GM21447 (cell line): ENCODE data around the gene POT1.

ENCODE experiments used
- ATAC-seq: cut with Tn5 transposase; IDR thresholded peaks from one replicate; pipeline ENCODE4 v1.9.1; 2021; ENCODE audit not compliant: unreplicated experiment

The POT1 gene

DNA sequence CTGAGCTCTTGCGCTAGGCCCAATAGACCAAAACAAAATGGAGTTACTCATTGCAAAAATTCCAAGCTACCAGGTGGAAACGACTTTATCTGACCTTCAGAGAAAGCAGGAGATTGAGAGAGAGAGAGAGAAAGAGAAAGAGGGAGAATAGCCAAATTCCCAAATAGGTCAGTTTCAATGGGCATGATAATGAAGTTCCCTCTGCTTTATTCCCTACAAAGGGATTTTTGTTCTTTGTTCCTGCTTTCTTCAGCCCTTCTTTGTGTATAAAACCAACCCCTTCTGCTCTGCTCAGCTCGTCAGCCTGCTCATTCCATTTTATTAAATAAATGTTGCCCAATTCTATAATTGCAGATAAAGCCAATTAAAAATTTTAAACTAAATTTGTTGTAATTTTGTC, 119.0 kb downstream of the POT1 start:
- no peak for ATAC-seq

DNA sequence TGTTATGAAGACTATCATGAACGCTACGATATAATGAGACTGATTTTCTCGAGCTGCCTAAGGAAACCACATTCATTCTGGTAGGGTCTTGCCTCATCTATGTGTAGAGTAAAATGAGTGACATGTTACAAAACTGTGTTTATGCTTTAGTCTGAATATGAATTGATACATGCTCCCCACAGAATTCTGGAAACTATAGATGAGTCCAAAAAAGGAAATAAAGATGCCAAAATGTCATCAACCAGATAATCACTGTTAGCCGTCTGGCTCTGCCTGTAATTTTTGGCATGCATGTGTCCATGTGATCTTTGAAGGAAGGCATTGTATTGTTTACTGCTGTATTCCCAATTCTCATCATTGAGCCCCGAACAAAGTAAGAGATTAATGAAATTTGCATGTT, 121.4 kb downstream of the POT1 start:
- ATAC-seq: no peak

DNA sequence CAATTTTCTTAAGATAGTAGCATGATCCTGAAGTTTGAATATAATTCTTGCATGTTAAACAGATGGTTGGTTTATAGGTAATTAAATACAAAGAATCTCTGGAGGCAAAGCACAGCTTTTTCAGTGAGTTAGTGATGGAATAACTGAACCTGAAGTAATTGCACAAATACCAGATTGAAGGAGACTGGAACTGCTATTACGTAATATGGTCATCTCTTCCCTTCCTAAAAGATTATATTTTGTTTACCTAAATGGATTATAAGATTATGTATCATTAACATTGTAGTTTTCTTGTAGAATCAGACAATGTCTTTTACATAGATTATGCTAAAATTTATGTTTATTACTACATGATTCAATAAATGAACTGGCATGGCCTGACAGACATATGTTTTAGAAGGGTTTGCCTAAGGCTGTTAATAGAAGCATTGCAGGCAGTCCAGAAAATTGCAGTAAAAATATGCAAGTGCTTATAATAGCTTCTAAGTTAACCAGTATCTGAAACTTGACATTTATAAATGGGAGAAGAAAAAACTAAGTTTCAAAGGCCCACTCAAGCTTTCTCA, 128.2 kb downstream of the POT1 start:
- ATAC-seq: no peak

DNA sequence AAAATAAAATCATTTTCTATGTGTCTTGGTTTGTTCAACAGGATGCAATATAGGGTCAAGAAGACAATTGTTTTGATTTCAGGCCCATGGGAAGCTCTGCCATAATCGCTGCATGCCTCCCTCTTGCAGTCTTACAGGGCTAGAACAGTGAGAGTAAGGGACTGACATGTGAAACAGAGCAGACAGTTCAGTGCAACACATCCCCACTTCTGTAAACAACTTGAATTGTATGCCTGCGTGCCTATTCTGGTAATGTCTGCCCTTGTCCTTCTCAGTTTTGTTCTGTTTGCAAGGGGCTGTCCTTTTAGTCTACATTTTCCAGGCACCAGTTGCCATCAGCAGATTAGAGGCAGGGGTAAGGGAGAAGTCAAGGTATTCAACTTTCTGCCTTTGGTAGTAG, 129.2 kb downstream of the POT1 start:
- ATAC-seq: no peak

DNA sequence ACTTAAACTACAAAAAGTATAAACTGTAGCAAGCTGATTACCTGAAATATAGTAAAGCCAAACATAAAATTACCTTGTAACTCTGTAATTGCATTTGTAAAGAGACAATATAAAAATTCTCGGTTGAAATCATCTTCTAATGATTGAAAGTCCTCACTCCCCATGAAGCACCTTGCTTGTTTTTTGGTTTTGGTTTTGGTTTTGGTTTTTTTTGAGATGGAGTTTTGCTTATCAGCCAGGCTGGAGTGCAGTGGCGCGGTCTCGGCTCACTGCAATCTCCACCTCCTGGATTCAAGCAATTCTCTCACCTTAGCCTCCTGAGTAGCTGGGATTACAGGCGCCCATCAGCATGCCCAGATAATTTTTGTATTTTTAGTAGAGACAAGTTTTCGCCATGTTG, 130.2 kb downstream of the POT1 start:
- ATAC-seq: no peak

DNA sequence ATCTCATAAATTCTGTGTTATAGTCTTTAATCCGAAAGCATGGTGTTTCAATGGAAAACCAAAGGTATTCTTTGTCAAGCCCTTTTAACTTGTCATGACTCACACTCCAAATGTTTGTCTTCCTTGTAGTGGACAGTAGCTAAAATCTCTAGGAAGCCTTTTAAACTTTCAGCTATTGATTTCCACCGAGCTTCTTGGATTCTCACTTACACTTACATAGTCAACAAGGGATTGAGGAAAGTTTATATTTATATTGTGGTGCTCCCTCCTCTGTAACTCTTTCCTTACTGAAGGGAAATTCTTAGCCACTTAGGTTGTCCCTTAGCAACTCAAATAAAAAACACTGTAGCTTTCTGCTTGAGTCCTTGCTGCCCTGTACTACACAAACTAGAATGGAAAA, 132.9 kb downstream of the POT1 start:
- ATAC-seq: no peak

DNA sequence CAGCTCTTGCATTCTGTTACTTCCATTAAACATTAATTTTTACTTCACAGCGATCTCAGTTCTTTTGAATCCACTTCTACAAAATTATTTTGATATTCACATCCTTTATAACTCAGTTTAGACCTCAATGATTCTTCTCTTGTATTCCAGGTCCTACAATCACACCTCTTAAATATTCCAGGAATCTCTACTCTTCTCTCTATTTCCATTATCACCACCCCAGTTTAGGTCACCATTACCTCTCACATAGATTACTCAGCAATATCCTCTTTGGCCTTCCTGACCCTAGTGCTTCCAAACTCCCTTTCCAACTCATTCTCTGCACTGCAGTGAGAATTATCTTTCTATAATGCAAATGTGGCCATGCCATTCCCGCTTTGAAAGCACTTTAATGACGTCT, 136.9 kb downstream of the POT1 start:
- ATAC-seq: no peak

DNA sequence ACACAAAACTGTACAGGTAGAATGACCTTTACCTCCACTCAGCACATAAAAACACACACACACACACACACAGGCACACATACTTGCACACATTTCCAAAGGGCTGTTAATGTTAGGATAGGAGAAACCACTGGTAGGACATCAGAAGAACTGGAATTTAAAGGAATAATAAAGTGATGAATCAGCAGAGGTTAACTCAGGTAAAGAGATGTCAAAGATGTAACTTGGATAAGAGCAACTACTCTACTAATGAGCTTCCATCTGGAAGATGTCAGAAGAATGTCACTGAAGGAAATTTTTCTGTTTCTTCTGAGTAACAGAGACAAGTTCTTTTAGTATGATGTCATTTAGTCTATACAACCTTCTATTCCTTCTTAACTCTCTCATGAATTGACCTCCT, 137.6 kb downstream of the POT1 start:
- ATAC-seq: no peak

DNA sequence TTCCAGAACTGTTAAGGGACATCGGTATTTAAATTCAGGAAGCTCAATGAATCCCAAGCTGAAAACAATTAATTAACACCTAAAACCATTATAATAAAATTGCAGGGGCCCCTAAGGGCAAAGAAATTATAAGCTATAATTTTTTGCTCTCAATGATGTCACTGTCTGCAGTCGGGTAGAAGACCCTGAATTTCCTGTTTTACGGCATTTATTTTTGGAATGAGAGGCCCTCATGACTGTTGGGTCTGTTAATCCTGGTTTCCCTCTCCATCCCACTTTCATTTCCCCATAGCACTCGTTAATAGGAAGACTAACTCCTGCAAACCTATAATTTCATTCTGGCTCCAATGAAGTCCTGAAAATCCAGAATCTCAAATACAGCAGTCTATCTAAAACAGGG, 138.2 kb downstream of the POT1 start:
- no peak for ATAC-seq

DNA sequence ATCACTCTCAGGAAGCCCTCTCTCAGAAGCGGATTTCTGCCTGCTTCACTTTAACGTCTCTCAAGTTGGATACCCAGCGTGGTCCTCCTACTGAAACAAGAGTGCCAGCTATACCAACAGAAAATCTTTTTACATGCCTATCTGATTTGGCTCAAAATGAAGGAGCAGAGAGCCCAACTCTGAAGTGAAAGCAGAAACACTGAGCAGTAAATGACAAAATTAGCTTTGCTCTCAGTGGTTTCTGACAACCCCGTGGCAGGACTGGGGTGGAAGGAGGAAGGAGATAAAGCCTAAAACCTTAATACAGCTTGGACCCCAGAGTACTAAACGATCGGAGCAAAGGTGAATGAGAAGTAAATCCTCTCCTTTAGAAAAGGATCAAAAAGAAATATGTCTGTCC, 139.0 kb downstream of the POT1 start:
- no peak for ATAC-seq

DNA sequence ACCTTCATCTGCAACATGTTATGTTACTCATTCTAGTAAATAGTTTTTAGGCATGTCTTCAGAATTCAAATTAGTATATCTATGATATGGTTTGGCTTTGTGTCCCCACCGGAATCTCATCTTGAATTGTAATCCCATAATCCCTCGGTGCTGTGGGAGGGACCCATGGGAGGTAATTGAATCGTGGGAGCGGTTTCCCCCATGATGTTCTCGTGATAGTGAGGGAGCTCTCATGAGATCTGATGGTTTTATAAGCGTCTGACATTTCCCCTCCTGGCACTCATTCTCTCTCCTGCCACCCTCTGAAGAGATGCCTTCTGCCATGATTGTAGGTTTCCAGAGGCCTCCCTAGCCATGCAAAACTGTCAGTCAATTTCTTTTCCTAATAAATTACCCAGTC, 143.6 kb downstream of the POT1 start:
- ATAC-seq: no peak

DNA sequence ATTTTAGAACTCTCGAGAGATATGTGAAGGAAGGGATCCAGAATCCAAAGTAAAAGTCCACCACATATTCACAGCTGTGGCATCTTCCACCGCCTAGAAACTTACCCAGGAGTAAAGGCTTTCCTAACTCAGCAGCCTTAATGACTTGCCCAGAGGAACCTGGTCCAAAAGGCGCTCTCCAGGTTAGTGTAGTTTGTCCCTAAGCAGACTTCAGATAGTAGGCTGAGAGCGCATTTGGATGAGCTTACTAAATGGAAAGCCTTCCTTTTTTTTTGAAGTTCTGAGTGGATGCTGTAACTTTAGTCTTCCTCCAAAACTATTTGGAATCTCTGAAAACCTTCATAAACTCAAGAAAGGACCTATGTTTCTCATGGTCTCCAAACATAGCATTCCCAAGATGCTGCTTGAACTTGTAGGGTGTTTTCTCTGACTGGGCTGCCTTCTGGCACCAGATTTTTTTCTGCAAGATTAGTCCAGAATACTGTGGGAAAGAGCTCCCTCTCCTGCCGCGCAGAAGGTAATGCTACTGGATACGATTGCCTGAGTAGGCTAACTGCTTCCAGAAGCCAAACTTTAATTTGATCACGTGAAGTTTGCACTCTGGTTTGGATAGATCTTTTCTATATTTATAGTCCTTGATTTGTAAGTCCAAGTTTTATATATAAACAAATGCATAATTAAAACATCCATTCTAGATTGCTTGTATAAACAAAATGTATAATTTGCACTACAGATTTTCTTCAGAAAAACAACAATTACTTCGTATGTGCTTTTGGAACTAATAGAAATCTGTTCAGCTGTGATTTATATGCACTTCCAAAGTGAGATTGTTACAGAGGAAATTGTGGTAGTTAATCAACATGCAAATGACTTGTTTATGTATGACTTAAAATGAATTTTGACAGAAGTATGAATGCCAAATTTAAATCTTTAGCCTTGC, 144.5 kb downstream of the POT1 start:
- ATAC-seq: no peak

DNA sequence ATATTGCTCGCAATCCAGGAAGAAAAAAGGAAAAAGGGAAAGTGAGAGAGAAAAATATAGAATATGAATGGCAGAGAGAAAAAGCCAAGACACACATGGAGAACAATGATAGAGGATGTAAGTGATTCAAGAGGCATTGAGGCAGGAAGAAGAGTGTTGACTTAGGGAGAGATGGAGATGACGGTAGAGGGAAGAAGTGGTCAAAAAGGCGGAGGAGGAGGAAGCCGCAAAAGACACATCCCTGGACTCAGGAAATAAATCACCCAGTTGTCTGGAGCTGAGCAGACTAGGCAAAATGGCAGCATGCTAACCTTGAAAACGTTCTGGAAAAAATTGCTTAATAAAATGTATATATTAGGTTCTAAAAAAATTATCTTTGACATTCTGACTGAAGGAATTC, 146.4 kb downstream of the POT1 start:
- ATAC-seq: no peak

DNA sequence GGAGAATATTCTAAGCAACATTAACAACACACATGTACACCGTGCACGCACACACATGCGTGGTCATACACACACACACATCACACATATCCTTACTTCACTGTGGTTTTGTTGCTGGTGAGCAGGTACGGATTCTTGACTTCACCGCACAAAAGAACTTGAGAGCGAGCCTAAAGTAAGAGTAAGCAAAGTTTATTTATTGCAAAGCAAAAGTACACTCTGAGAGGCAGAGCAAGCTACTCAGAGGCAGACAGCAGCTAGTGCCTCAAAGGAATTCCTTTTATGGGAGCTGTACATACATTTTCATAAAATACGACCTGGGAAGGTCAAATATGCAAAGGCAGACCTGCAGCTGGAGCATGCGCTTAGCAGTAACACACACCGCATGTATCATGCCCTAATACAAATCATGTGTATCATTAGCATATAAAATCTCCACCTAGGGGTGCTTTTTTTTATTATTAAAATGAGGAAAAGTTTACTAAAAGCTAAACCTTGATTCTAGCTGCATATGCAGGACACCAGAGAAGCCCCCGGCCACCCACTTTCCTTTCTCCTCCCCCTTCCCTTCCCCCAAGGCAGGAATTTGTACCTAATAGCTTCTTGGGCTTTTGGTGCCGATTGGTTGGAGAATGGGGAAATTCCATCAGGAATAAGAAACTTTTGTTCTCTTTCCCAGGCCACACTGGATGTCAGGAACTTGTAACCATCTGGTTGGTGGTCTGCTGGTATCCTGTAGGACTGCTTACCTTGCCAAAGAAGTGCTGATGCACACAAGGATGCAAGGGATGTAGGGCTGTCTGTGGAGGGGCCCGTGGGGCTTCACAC, 147.5 kb downstream of the POT1 start:
- ATAC-seq: no peak

DNA sequence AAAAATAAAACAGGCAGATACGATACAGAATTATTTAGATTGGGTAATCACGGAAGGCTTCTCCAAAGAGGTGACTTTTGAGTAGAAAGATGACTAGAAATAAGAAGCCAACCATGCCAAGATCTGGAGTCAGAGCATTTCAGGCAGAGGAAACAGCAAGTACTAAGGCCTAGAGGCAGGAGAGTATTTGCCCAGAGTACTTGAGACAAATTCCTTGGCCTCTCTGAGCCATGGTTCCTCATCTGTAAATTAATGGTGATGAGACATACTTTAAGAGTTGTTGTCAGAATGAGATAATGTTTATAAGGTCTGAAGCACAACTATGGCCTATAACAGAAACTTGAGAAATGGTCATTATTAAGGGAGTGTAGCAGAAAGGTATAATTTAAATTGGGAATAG, 148.2 kb downstream of the POT1 start:
- no peak for ATAC-seq

DNA sequence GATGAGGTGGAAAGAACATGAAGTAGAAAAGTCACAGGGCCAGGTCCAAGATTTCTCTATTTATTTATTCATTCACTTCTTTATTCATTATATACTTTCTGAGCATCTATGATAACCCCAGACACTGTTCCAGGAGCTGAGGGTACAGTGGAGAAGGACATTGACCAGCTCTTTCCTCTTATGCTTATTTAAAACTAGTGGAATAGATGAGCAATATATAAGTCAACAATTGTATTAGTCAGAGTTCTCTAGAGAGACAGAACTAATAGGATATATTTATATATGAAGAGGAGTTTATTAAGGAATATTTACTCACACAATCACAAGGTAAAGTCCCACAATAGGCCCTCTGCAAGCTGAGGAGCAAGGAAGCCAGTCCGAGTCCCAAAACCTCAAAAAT, 149.0 kb downstream of the POT1 start:
- no peak for ATAC-seq

DNA sequence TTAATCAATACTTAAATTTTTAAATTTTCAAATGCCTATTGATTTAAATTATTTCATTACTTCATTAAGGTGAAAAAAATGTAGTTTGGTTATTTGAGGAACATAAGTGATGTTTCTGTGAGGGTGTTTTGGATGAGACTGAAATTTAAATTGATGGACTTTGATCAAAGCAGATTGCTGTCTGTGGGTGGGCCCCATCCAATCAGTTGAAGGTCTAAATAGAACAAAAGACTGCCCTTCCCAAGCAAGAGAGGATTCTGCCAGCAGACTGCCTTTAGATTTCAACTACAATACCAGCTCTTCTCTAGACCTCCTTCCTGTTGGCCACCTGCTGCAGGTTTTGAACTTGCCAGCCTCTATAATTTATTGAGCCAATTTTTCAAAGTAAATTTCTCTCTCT, 149.6 kb downstream of the POT1 start:
- no peak for ATAC-seq

DNA sequence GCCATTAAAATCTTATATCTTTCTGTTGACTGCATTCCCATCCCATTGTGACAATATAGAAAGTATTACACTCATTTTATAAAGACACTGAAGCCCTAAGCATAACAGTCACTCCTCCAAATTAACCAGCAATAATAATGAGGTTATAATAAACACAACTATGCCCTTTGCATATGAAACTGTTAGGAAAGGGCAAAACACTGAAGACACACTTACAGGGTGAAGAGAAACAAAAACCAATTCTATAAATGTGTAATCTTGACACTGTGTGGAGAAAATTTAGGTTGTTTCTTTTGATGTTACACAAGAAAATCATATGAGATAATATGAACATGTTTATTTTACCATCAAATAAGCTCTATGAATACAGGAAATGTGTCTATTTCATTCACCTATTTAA, 150.0 kb downstream of the POT1 start:
- no peak for ATAC-seq

DNA sequence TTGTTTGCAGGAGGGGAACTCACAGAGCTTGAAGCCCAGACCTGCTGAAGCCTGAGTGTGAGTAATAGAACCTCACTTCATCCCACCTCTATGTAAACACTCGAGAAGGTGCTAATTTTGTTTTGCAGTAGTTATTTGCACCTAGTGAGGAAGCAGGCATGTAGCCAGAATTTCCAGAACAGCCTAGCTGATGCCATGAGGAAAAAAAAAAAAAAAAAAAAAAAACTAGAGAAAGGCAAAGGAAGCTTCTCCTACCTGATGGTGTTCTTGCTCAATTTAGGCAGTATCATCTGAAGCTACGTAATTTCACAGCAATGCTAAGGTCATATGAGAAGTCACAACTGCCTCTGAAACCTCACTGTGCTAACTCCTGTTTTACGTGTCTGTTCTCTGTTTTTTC, 150.4 kb downstream of the POT1 start:
- ATAC-seq: no peak

DNA sequence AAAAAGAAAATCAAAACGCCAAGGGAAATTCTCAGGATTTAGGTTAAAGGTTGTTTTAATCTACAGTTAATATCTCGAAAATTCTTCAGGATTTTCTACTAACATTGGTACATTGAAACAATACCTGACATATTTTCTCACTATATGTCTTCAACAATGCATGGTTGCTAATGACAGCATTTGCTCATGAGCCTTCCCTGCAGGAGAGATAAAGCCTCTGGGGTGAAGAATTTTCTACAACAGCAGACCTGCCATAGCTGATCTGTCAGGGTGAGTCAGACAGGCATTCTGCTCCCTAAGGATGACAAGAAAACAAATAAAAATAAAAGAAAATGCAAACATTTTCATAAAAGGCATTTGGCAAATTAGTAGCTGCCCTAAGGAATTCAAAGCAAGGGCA, 152.4 kb downstream of the POT1 start:
- ATAC-seq: no peak

DNA sequence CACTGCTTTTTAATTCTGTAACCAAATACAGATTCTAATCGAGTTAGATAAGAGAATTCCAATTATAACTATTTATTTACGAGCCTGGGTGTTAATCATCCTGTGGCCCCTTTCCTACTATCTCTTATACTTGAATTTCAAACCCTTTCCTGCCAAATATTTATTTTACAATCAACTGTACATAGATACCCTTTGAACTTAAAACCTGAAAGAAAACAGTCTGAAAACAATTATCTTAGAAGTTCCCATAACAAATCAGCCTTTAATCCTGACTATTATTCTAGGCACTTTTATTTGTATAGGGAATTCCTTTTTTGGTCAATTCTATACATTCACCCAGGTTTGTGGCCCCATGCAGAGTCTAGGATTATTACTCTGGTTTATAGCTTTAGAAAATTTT, 153.5 kb downstream of the POT1 start:
- ATAC-seq: no peak

DNA sequence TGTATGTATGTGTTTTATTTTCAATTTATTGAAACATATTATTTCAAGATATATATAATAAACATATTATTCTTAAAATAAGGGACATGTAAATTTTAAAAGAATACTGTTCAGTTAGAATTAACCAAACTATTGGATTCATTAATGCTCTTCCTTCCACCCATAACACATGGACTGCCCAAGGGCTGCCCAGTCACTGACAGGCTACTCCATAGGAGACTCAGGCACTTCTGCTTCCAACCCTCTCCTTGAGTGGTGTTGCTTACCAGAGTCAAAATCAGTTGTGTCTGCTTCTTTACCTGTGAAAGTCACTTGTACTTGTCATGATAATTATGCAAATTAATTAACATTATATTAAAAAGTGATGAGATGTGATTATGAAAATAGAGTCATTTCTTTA, 154.2 kb downstream of the POT1 start:
- ATAC-seq: no peak
